HG02840 (cell line): ENCODE results near the gene KCNK3.
A peak's percentile ranks its signal among the peaks of the same experiment; 100 is the strongest.
"Not testable (repeated sequence)": the region's sequence is repeated elsewhere in the genome, so short reads cannot be mapped to it uniquely, and the experiment has no call there.

Experiments
- ATAC-seq: cut with Tn5 transposase; IDR thresholded peaks from one replicate; pipeline ENCODE4 v1.9.1; 2021; ENCODE audit warnings: mild to moderate bottlenecking, moderate library complexity, moderate number of reproducible peaks; ENCODE audit not compliant: unreplicated experiment, low FRiP score

KCNK3 gene

DNA sequence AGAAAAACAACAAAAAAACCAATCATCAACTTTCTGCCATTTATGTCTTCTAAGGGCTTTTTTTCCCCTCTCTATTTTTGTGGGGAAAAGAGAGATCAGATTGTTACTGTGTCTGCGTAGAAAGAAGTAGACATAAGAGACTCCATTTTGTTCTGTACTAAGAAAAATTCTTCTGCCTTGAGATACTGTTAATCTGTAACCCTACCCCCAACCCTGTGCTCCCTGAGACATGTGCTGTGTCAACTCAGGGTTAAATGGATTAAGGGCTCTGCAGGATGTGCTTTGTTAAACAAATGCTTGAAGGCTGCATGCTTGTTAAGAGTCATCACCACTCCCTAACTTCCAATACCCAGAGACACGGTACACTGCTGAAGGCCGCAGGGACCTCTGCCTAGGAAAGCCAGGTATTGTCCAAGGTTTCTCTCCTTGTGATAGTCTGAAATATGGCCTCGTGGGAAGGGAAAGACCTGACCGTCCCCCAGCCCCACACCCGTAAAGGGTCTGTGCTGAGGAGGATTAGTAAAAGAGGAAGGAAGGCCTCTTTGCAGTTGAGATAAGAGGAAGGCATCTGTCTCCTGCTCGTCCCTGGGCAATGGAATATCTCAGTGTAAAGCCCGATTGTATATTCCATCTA, 57.4 kb downstream of the KCNK3 start:
- ATAC-seq, result not testable (repeated sequence)

DNA sequence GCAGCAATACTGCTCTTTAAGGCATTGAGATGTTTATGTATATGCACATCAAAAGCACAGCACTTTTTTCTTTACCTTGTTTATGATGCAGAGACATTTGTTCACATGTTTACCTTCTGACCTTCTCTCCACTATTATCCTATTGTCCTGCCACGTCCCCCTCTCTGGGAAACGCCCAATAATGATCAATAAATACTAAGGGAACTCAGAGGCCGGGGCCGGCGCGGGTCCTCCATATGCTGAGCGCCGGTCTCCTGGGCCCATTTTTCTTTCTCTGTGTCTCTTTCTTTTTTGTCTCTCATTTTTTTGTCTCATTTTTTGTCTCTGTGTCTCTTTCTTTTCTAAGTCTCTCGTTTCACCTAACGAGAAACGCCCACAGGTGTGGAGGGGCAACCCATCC, 57.9 kb downstream of the KCNK3 start:
- not testable (repeated sequence) for ATAC-seq

DNA sequence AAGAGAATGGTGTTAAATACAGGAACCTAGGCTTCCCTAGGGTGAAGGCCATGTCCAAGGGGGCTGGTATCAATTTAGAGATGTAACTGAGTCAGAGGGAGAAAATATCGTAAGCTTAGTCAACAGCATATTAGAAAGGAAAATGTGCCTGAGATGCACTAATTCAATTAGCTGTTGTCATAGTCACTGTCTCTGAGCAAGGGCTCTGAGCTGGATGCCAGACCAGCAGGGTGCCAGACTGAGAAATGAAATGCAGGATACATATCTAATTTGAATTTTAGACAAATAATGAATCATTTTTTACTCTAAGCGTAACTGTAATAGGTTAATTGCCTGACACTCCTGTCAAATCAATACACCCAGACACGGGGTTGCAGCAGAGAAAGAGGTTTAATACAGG, 60.1 kb downstream of the KCNK3 start:
- ATAC-seq, result no peak

DNA sequence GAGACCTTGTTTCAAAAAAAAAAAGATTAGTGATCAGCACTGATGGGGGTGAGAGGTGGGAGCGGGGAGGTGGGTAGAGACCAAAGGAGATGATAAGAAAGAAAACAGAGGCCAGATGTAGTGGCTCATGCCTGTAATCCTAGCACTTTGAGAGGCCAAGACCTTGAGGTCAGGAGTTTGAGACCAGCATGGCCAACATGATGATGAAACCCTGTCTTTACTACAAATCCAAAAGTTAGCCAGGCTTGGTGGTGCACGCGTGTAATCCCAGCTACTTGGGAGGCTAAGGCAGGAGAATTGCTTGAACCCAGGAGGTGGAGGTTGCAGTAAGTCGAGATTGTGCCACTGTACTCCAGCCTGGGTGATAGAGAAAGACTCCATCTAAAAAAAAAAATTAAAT, 62.0 kb downstream of the KCNK3 start:
- no peak for ATAC-seq

DNA sequence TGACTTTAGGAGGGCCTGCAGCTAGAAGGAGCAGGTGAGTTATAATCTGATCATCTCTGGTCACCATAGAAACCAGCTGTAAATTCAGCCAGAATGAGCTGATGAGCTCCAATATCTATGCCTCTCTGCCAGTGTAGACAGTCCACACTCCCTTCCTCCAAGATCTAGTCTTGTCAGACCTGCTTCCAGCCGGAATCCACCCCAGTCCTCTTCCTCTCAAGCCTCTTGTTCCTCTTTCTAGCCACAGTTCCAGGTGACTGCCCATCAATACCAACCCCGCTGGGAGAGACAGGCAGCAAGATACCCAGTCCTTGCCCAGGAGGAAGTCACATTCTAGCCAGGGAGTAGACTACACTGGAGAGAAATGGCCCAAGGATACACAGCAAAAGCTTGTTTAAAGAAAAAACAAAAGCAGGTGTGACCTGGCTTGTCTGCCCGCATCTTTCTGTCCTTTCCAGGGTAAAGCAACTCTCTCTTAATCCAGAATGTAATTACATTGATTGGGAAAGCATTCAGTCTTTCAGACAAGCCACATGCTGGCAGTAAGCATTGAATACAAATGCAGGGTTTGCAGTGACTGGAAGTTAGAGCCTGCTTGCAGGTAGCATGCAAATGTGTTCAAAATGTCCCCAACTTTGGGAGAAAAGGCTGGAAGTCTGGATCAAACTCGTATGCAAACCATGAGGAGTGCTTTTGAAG, 62.6 kb downstream of the KCNK3 start:
- ATAC-seq, result no peak

DNA sequence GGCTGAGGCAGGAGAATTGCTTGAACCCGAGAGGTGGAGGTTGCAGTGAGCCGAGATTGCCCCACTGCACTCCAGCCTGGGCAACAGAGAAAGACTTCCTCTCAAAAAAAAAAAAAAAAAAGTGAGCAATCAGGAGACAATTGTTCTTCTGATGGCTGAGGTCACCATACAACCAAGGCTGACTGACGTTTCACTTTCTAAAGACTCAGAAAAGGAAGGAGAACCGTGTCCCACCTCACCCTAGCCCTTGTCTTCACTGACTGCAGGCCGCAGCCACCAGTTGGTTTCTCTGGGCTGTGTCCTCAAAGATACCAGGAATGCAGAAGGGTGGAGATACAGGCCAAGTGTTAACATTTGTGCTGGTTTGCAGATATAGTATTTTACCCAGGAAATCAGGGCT, 63.8 kb downstream of the KCNK3 start:
- no peak for ATAC-seq

DNA sequence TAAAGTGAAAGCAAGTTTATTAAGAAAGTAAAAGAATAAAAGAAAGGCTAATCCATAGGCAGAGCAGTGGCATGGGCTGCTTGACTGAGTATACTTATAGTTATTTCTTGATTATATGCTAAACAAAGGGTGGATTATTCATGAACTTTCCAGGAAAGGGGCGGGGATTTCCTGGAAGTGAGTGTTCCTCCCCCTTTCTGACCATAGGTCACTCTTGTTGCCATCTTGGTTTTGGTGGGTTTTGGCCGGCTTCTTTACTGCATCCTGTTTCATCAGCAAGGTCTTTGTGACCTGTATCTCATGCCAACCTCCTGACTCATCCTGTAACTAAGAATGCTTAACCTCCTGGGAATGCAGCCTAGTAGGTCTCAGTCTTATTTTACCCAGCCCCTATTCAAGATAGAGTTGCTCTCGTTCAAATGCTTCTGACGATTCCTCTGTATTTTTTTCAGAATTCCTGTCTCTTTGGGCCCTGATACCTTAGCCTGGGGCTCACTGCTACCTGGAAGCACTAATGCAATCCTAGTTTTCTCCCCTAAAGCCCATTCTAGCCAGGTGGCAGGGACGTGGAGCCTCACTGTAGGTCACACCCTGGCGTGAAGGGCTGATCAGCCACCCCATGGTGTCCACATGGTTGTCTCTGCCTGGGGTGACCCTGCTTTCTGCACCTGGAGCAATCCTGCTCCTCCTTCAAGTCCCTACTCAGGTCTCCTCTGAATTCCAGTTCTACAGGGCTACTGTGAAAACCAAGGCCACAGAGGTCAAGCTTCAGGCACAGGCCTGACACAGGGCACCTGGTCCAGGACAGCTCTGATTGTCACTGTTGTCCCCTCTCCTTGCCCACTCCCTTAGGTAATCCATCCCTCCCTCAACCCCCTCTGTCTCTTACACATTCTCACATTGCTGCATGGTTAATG, 65.6 kb downstream of the KCNK3 start:
- ATAC-seq, result no peak

DNA sequence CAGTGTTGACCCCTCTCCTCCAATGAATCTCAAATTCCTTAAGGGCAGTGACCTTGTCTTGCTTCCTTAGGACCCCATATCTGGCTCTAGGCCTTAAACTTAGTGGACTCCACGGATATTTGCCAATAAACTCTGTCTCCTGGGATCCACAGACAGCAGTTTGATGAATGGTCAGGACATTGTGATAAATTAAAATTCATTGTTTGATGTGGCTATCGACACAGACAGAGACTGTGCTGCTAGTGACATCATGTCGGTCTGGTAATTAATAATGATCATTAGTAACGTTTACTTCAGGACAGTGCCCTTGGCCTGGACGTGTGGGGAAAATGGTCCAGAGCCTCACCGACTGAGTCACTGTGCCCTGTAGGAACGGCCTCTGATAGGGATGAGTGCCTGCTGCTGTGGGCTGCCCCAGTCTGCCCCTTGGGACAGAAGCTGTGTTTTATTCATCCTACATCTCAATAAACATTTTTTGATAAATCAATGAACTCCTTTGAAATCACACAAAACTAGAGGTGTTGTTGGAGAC, 66.3 kb downstream of the KCNK3 start:
- no peak for ATAC-seq

DNA sequence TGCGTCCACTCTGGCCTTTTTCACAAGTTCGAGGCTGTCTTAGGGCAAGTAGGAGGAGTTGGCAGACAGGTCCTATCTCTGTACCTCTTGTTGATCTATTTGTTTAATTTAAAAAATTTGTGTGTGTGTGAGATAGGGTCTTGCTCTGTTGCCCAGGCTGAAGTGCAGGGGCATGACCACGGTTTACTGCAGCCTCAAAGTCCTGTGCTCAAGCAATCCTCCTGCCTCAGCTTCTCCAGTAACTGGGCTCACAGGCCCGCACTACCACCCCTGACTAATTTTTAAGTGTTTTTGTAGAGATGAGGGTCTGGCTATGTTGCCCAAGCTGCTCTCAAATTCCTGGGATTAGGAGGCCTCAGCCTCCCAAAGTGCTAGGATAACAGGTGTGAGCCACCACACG, 67.3 kb downstream of the KCNK3 start:
- ATAC-seq, result no peak

DNA sequence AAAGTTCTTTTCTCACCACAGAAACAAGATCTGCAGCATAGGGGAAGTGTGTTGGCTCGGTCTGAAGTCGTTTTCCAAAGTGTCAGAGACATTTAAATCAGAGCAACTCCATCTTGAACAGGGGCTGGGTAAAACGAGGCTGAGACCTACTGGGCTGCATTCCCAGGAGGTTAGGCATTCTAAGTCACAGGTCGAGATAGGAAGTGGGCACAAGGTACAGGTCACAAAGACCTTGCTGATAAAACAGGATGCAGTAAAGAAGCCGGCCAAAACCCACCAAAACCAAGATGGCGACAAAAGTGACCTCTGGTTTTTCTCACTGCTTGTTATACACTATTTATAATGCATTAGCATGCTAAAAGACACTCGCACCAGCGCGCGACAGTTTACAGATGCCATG, 68.5 kb downstream of the KCNK3 start:
- not testable (repeated sequence) for ATAC-seq

DNA sequence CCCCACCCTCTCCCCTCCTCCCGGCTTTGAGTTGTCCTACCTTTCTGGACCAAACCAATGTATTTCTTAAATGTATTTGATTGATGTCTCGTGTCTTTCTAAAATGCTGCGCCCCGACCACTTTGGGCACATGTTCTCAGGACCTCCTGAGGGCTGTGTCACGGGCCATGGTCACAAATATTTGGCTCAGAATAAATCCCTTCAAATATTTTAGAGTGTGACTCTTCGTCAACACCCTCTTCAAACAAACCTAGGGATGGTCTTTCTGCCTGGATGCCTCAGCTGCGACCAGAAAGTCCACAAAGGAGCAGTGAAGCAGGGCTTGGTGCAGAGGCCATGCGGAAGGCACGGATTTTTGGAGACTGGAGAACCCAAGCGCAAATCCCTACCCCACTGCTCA, 70.5 kb downstream of the KCNK3 start:
- ATAC-seq, result no peak

DNA sequence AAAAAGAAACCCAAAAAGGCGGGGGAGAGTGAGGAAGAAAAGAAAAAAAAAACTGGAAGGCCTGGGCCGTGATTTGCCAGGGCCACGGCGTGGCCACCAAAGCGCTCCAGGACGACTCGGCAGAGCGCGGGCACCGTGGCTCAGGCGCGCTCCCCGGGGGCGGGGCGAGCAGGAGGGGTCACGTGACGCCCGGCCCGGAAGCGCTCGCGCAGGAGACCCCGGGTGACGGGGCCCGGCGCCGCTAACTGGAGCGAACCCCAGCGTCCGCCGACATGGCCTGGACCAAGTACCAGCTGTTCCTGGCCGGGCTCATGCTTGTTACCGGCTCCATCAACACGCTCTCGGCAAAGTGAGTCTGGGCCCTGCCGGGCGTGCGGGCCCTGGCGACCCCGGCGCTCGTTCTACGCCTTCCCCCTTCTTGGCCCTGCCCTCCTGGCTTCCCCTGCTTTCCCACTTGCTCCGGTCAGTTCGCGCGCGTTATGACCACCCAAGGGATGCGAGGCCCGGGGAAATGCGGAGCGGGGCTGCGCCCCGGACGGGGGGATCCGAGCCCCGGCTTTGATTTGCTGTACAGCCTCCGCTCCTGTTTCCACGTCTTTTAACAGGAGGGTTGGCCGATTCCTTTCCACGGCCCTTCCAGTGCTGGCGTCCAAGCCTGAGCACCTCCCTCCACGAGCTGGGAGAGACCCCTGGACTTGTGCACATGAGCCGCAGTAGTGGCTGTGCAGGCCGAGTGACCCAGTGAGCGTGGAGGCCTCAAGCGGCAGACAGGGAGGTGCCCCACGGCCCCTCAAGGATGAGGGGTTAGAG, 71.8 kb downstream of the KCNK3 start, which contains the start of gene SLC35F6:
TSS of gene SLC35F6 (plus strand) at position 207 of the 810 bp plus-strand sequence. CDS start at position 273, 66 bp downstream.
- ATAC-seq, result peak; percentile 76

DNA sequence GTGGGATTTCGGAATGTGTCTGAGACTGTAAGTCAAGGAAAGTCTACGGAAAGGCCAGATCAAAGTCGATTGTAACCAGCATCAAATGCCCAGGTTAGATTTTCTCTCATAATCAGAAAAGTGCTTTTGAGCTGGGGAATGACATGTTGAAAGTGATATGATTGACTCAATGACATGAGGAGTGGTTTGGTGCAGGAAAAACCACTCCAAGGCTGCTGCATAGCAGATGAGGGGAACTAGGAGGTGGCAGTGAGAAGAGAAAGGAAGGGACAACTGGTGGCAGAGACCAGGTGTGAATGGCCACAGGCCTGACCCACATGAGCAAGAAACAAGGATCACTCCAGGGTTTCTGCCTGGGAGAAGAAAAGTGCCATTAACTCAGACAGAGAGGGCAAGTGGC, 72.4 kb downstream of the KCNK3 start:
- ATAC-seq, result no peak

DNA sequence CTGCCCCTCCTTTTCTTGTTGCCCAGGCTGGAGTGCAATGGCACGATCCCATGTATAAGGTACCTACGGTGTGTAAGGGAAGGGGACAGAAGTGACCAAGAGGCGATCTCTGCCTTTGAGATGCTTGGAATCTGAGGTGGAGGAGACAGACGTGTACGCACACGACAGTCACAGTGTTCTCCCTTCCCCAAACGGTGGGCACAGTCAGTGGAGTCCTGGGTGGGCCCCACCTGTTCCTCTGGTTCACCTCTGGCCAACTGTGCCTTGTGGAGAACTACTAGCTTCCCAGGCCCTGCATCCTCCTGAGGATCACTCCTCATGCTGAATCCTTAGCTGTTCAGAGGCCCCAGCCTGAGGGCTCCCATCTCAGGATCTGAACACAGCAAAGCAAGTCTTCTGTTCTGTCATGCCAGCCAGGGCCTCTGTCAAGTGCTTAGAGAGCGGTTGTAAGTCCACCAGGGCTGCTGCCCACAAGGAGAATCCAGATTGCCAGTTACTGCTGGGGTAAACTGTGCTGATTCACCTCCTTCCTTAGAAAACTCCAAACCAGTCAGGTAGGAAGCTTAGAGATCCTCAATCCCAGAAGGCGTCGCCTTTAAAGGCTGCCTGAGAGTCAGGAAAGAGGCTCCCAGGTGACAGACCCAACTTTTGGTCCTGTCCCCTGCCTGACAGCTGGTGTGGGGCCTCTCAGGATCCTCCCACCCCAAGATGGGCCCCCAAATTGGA, 73.1 kb downstream of the KCNK3 start:
- ATAC-seq, result no peak

DNA sequence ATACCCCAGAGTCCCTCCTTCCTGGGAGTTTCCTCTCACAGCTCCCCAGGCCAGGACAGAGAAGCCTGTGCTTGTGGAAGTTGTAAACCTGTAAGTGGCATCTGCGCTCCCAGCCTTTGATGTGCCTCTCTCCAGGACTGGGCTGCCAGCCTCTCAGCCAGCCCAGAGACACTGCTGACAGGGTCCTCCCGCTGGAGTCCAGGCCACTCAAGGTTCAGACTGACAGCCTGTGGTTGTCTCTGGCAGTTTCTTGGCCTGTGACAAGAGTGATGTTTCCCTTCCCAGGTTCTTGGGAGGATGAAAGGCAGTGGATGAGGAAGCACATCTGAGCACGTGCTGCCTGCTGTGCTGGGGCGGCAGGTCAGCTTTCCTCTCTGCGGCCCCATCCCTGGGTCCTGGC, 74.6 kb downstream of the KCNK3 start:
- ATAC-seq, result no peak

DNA sequence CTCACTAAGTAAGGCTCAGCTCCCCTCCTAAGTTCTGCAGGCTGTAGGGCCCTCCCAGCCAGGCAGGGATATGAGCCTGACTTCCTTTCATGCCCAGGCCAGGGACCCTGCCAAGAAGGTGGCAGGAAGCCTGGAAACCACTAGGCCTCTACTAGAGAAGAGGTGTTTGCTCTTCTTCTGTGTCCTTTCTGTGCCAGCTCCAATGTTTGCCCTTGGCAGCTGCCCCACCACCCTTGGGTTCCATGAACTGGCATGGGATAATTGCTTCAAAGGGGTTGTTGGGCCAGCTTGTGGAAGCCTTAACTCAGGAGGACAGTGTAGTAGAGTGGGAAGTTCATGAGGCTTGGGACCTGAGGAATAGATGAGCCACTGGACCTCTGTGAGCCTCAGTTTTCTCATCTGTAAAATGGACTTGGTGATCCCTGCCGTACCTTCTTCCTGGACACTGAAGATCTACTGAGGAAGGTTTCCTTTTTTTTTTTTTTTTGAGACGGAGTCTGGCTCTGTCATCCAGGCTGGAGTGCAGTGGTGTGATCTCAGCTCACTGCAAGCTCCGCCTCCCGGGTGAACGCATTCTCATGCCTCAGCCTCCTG, 75.5 kb downstream of the KCNK3 start:
- no peak for ATAC-seq

DNA sequence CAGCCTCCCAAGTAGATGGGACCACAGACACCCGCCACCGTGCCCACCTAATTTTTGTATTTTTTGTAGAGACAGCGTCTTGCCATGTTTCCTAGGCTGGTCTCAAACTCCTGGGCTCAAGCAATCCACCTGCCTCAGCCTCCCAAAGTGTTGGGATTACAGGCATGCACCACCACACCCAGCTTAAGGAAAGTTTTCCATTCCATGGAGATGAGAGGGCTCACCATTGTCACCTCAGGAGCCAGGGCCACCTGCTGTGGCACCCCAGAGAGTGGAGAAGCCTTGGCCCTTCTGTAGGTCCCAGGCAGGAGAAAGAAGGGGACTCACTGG, 76.2 kb downstream of the KCNK3 start:
- ATAC-seq, result no peak

DNA sequence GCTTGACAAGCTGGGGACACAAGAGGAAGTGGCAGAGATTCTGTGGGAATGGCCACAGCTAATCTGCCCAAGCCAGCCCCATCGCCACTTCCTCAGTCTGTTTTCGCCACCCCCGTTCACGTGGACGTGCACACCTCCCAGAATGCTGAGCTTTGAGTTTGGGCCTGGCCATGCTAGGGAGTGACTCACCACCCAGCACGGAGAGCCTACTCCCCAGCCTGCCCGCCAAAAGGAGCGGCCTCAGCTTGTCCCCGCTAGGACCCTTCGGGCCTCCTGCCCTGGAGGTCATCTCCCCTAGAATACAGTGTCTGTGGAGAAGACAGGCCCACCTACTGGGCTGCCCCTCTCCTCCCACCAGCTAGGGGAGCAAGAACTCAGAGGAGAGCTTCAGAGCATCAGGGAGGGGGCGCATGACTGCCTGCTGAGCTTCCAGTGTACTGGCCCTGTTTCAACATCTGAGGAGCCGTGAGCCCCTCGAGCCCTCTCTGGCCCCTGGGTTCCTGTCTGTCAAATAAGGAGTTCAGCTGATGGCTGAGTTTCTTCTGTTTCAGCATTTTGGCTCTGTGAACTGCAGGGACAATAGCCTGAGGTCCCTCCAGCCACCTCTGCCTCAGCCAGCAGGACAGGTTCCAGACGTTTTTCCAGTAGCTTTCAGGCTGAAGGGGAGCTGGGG, 76.7 kb downstream of the KCNK3 start:
- ATAC-seq, result no peak
